Parathyroid adenoma (tissue), 2 donors: ENCODE data around the gene SLC6A13.

Experiments used
- H2AFZ ChIP-seq: fragments of 300-600 bp; sonication (generic); one replicate; pipeline ENCODE4 v1.7.0; 2017; ENCODE audit warnings: antibody characterized with exemption, mild to moderate bottlenecking
- H3K27ac ChIP-seq: fragments of 300-600 bp; sonication (generic); one replicate; pipeline ENCODE4 v1.7.0; 2017
- H3K27me3 ChIP-seq: fragments of 300-600 bp; sonication (generic); one replicate; pipeline ENCODE4 v1.7.0; 2017; ENCODE audit warnings: low read length; ENCODE audit not compliant: control insufficient read depth, insufficient read depth
- H3K36me3 ChIP-seq: fragments of 300-600 bp; sonication (generic); one replicate; pipeline ENCODE4 v1.7.0; 2017; ENCODE audit warnings: low read length; ENCODE audit not compliant: control insufficient read depth, insufficient read depth
- H3K4me1 ChIP-seq: fragments of 300-600 bp; sonication (generic); one replicate; pipeline ENCODE4 v1.7.0; 2017; ENCODE audit warnings: control low read depth
- H3K4me2 ChIP-seq: fragments of 300-600 bp; sonication (generic); one replicate; pipeline ENCODE4 v1.7.0; 2017; ENCODE audit warnings: low read length
- H3K4me3 ChIP-seq: fragments of 300-600 bp; sonication (generic); one replicate; pipeline ENCODE4 v1.7.0; 2017; ENCODE audit warnings: low read depth, low read length
- H3K79me2 ChIP-seq: fragments of 300-600 bp; sonication (generic); one replicate; pipeline ENCODE4 v1.7.0; 2017; ENCODE audit warnings: control low read depth
- H3K9ac ChIP-seq: fragments of 300-600 bp; sonication (generic); one replicate; pipeline ENCODE4 v1.7.0; 2017; ENCODE audit warnings: mild to moderate bottlenecking
- H3K9me3 ChIP-seq: fragments of 300-600 bp; sonication (generic); one replicate; pipeline ENCODE4 v1.7.0; 2017; ENCODE audit warnings: low read length; ENCODE audit not compliant: control insufficient read depth
- CTCF ChIP-seq: fragments of 300-600 bp; sonication (generic); IDR thresholded peaks from one replicate; pipeline ENCODE4 v1.7.0; 2017; ENCODE audit warnings: antibody characterized with exemption, mild to moderate bottlenecking
- donor health status: primary hyperparathyroidism.

Gene SLC6A13

GRCh38 chr12:256958-257357 is 5.7 kb downstream of the SLC6A13 start:
- H3K27ac ChIP-seq, result no peak overlapping the region
- no peaks in the 10 kb centered on the region for H3K27me3 ChIP-seq
- no peak overlapping the region for H3K4me2 ChIP-seq
- H3K9me3 ChIP-seq, result no peaks in the 10 kb centered on the region
- H3K9ac ChIP-seq, result no peak overlapping the region
- no peak for TF ChIP-seq CTCF
- peaks cover 4% of the 10 kb centered on the region for H3K4me1 ChIP-seq
- no peaks in the 10 kb centered on the region for H3K36me3 ChIP-seq
- H3K79me2 ChIP-seq, result no peaks in the 10 kb centered on the region
- H3K4me3 ChIP-seq, result no peak overlapping the region
- H2AFZ ChIP-seq, result no peak overlapping the region

- no peaks in the 10 kb centered on the region for H3K27me3 ChIP-seq
- H3K4me1 ChIP-seq, result peaks cover 4% of the 10 kb centered on the region
- H3K36me3 ChIP-seq, result no peaks in the 10 kb centered on the region
- H3K4me2 ChIP-seq, result no peak overlapping the region
- no peak overlapping the region for H3K4me3 ChIP-seq
- H2AFZ ChIP-seq, result no peak overlapping the region
- H3K9me3 ChIP-seq, result no peaks in the 10 kb centered on the region
- H3K27ac ChIP-seq, result no peak overlapping the region
- TF ChIP-seq CTCF, result no peak
- no peak overlapping the region for H3K9ac ChIP-seq
- H3K79me2 ChIP-seq, result no peaks in the 10 kb centered on the region
These were observed 6.4 kb downstream of the SLC6A13 start for GRCh38 chr12:256225-256624.

- Histone ChIP-seq H3K27me3 (no peaks in the 10 kb centered on the region), H3K4me3 (no peak overlapping the region), H3K79me2 (no peaks in the 10 kb centered on the region), H3K36me3 (no peaks in the 10 kb centered on the region), H2AFZ (no peak overlapping the region), H3K27ac (no peak overlapping the region), H3K4me2 (no peak overlapping the region), H3K9me3 (no peaks in the 10 kb centered on the region), H3K9ac (no peak overlapping the region), H3K4me1 (peaks cover 4% of the 10 kb centered on the region)
- TF ChIP-seq CTCF, result no peak
These were observed 7.7 kb downstream of the SLC6A13 start for GRCh38 chr12:254912-255311.

GRCh38 chr12:254039-254438 is 8.6 kb downstream of the SLC6A13 start:
- no peaks in the 10 kb centered on the region for H3K9me3 ChIP-seq
- no peak for TF ChIP-seq CTCF
- no peaks in the 10 kb centered on the region for H3K27me3 ChIP-seq
- H3K4me1 ChIP-seq, result peaks cover 4% of the 10 kb centered on the region
- no peak overlapping the region for H3K9ac ChIP-seq
- H3K79me2 ChIP-seq, result no peaks in the 10 kb centered on the region
- H3K4me2 ChIP-seq, result no peak overlapping the region
- no peak overlapping the region for H3K27ac ChIP-seq
- H3K4me3 ChIP-seq, result no peak overlapping the region
- no peak overlapping the region for H2AFZ ChIP-seq
- no peaks in the 10 kb centered on the region for H3K36me3 ChIP-seq

- Histone ChIP-seq H3K4me3 (no peak overlapping the region), H3K4me1 (peaks cover 4% of the 10 kb centered on the region), H3K9me3 (no peaks in the 10 kb centered on the region), H3K9ac (no peak overlapping the region), H3K27ac (no peak overlapping the region), H3K79me2 (no peaks in the 10 kb centered on the region), H3K27me3 (no peaks in the 10 kb centered on the region), H3K4me2 (no peak overlapping the region), H3K36me3 (no peaks in the 10 kb centered on the region), H2AFZ (no peak overlapping the region)
- no peak for TF ChIP-seq CTCF
These were observed 9.4 kb downstream of the SLC6A13 start for GRCh38 chr12:253116-253831.
